ENCODE results near the gene BTG3. TPM values are rescaled to one million over a fixed set of nuclear protein-coding genes. Genes with fewer than 3 reads are reported as not detected.

The BTG3 gene
- total RNA-seq, 4 donors from 2014 or later = 28.9 to 88.7 (median 41.6) TPM

DNA sequence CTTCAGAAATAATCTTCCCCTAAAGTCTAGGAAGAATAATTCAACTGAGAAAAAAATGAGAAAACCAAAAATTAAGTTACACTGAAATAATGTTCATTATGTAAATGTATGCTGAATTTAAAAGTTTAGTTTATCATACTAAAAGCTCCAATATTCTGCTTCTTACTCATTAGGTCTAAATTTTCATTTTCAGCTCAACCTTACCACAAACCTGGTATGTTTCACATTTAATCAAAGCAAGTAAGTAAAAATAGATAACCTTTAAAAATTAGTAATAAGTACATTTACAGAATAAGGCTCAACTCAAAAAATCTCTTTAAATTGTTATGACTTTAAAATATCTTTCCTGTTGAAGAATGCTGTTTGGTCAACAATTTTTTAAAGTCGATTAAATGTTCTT, 15.0 kb downstream of the BTG3 start:
- TF ChIP-seq, protein P1, sequence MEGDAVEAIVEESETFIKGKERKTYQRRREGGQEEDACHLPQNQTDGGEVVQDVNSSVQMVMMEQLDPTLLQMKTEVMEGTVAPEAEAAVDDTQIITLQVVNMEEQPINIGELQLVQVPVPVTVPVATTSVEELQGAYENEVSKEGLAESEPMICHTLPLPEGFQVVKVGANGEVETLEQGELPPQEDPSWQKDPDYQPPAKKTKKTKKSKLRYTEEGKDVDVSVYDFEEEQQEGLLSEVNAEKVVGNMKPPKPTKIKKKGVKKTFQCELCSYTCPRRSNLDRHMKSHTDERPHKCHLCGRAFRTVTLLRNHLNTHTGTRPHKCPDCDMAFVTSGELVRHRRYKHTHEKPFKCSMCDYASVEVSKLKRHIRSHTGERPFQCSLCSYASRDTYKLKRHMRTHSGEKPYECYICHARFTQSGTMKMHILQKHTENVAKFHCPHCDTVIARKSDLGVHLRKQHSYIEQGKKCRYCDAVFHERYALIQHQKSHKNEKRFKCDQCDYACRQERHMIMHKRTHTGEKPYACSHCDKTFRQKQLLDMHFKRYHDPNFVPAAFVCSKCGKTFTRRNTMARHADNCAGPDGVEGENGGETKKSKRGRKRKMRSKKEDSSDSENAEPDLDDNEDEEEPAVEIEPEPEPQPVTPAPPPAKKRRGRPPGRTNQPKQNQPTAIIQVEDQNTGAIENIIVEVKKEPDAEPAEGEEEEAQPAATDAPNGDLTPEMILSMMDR (IDR thresholded peaks at IDR 0.05; ENCODE audit: low read depth) = no peak

DNA sequence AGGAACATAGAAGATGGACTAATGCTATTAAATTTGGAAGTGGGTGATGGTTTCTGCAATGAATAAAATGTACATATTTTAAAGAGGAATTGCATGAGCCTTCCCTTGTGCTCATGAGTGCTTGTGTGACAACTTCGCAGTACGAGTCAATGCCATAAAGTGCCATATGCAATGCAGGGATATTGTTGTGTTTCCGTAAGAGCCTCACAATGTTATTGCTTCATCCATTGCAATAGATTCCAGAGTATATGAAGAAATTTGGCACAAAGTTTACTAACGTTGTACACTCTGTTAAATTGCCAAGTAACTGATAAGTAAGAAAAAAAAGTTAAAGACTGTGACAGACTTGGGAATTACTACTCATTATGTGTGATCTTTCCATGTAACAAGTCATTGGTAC, 22.3 kb downstream of the BTG3 start:
- TF ChIP-seq, protein P1 (IDR thresholded peaks at IDR 0.05; ENCODE audit: low read depth) = no peak

DNA sequence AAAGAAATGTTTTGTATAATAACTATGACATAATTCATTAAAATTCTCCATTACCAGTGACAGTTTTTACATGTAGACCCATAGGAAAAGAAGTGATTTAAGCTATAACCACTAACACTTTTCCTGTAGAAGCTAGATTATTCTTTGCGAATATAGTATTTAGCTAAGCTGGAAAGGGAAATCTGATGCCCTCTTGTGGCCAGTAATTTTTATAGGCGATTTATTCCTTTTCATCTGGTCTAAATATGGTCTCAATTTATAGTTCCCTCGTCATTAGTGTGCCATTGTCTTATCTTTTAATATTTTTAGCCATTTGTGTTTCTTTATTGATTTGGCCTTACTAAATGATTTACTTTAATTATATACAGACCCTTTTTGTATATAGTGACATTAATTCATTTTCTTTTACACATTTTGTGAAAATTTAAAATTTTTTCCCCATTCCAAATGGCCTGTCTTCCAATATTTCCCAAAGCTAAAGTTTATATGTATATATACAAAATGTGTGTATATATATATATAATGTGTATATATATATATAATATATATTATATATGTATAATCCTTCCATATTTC, 26.7 kb downstream of the BTG3 start:
- TF ChIP-seq, protein P1 (IDR thresholded peaks at IDR 0.05; ENCODE audit: low read depth) = no peak

DNA sequence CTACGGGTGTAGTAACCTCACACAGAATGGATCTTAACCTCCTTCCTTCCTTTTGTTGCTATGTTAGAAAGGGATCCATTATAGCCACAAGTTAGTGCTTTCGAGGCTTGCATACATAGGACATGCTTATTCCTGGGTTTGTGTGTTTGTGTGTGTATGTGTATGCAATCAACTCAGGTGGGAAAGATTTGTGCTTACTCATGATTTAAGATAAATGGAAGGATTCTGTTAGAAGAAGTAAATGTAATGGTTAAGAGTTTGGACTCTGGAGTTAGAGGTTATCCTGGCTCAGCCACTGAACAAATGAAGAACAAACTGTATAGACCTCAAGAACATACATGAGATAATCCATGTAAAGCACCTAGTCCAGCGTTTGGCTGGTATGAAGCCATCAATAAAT, 28.8 kb downstream of the BTG3 start:
- TF ChIP-seq, protein P1 (IDR thresholded peaks at IDR 0.05; ENCODE audit: low read depth) = no peak

DNA sequence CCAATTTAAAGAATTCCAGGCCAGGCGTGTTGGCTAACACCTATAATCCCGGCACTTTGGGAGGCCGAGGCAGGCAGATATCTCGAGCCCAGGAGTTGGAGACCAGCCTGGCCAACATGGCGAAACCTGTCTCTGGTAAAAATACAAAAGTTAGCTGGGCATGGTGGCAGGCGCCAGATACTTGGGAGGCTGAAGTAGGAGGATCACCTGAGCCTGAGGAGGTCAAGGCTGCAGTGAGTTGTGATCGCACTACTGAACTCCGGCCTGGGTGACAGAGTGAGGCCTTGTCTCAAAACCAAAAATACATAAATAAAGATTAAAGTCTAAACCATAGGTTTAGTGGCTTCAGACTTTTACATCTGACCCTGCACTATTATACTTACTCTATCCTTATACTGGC, 32.4 kb downstream of the BTG3 start:
- TF ChIP-seq, protein P1 (IDR thresholded peaks at IDR 0.05; ENCODE audit: low read depth) = no peak

DNA sequence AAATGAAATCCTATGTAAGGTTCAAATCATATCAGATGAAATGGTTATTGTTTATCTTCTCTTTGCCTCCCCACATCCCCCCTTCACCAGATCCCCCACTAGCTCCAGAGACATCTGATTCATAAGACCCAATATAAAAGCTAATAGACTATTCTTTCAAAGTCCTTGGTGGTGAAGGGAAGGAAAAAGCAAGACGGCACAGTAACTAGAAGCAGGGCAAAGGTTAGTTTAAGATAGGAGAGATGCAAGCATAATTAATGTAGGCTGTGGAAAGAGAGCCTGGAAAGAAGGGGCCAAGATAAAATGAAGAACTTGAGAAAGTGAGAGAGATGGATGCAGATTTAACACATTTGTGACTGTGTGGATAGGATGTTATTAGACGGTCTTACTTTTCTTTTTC, 33.8 kb downstream of the BTG3 start:
- TF ChIP-seq, protein P1 (IDR thresholded peaks at IDR 0.05; ENCODE audit: low read depth) = no peak

DNA sequence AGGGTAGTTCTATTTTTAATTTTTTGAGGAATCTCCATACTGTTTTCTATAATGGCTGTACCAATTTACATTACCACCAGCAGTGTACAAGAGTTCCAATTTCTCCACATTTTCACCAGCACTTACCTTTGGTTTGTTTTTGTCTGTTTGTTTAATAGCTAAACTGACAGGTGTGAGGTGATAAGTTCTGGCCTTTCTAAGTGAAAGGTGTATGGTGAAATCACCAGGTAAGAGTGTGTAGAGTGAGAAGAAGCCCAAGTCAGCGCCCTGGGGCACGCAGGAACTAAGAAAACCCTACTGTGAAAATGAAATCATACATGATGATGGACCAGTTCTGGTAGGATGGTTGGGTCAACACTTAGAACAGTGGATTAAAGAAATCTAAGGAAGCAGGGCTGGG, 34.5 kb downstream of the BTG3 start:
- TF ChIP-seq, protein P1 (IDR thresholded peaks at IDR 0.05; ENCODE audit: low read depth) = no peak
